ENCODE data around the gene GNAI2.
"Not testable (repeated sequence)": the region's sequence is repeated elsewhere in the genome, so short reads cannot be mapped to it uniquely, and the experiment has no call there.

GNAI2 gene

GRCh38 chr3:50249457-50249856 lies 13.5 kb downstream of the GNAI2 start:
- no peak for DNase-seq

DNA sequence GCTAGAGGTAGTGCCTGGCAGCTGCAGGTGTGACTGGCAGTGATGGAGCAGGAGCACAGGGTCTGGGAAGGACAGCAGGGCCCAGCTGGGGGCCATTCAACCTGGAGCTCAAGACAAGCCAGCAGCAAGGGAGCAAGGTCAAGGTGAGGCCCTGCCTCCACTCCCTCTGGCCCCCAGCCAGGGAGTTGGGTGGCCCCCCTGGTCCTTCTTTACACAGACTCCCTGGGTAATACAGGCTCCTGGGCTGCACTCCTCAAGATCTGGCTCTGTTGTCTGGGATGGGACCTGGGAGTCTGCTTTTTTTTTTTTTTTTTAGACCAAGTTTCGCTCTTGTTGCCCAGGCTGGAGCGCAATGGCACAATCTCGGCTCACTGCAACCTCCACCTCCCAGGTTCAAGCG lies 14.5 kb downstream of the GNAI2 start:
- DNase-seq = no peak

DNA sequence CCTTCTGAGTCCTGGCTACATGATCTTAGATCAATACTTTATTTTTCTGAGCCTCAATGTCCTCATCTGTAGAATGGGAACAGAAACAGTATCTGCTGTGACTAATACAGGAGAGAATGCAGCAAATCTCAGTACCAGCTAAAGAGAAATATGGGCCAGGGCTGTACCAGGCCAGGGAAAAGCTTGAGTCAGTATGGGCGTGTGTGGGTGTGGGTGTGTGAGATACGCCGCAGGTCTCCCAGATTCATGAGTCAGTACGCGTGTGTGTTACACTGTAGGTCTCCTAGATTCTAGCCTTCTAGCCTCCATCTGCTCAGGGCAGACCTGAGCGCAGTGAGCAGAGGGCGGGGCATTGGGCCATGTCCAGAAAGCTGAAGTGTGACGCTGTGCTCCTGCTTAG lies 15.2 kb downstream of the GNAI2 start:
- no peak for DNase-seq

DNA sequence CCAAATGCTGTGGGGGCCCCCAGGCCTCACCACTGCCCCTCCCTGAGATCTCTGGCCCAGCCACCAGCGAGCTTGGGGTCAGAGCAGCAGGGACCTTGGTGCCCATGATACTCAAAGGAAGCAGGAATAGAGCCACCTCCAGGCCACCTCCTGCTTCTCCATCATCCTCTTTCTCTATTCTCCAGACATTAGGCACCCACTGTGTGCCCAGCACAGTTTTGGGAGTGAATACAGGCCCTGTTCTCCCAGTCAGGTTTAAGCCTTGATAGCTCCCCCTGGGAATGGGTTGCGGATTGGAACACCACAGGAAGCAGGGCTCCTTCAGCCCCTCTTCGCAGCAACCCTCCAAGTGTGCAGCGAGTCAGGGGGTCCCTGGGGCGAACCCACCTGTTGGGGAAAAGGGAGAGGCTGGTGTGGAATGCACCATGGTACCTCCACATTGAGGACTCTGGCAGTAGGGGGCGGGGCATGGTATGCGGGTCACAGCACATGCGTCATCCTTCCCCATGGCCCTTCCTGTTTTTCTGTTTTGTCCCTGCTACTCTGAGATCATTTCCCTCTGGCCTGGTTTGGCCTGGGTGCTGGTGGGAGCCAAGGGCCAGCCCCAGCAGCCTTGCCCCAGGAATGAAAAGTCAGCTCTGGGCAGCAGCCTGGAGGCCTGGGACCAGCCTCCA lies 18.7 kb downstream of the GNAI2 start:
- DNase-seq = no peak

GRCh38 chr3:50255251-50255615 lies 19.2 kb downstream of the GNAI2 start:
- no peak for DNase-seq

DNA sequence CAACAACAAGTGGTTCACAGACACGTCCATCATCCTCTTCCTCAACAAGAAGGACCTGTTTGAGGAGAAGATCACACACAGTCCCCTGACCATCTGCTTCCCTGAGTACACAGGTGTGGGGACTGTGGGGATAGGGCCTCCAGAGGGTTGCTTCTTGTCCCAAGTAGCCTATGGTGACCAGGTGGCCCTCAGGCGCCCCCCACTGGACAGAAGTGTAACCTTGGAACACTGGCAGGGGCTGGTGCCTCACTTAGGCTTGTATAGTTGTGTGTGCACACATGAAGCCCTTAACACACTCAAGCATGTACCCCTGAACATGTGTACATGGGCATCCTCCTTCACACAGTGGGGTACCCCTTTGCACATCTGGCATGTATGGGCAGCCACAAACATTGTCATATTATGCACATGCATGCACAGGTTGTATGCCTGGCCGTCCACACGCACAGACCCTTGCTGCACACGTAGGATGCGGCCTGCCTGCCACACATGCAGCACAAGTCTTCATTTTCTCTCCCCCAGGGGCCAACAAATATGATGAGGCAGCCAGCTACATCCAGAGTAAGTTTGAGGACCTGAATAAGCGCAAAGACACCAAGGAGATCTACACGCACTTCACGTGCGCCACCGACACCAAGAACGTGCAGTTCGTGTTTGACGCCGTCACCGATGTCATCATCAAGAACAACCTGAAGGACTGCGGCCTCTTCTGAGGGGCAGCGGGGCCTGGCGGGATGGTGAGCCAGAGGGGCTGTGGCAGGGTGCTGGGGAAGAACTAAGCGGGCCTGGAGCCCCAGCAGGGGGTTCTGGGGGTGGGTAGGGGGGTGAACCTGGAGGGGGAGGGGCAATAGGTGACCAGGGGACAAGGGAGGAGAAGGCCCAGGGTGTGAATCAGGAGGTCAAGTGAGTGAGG lies 21.2 kb downstream of the GNAI2 start:
- no peak for DNase-seq

DNA sequence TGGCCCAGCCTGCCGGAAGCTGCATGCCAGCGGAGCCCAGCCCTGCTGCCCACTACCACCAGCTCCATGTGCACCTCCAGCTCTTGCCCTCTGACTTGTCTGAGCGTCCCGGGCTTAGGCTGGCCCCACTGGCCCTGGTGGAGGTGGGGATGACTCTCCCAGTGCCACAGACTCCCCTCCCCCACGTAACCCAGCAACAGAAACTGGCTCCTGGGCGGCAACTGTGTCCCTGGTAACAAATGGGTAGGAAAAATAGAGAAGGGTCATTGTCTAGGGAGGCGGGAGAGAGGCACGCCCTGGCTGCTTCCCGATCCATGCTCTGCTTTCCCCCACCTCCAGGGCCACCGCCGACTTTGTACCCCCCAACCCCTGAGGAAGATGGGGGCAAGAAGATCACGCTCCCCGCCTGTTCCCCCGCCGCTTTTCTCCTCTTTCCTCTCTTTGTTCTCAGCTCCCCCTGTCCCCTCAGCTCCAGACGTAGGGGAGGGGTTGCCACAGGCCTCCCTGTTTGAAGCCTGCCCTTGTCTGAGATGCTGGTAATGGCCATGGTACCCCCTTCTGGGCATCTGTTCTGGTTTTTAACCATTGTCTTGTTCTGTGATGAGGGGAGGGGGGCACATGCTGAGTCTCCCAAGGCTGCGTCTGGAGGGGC lies 22.2 kb downstream of the GNAI2 start:
- DNase-seq = no peak

DNA sequence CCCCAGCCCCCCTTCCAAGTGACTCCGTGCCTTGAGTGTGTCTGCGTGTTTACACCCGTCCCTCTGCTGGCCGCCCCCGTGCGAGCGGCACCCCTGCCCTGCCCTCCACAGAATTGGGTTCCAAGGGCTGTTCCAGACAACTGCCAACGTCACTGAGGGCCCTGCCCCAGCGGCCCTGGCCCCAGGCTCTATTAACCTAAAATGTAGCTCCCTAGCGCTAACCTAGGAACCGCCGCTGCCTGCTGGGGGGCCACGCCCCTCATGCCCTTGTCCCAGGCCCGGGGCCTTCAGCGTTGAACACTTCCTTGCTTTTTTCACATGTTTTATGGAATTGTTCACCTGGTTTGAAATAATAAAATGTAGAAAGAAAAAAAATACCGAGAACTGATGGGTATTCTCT lies 23.0 kb downstream of the GNAI2 start:
- no peak for DNase-seq

DNA sequence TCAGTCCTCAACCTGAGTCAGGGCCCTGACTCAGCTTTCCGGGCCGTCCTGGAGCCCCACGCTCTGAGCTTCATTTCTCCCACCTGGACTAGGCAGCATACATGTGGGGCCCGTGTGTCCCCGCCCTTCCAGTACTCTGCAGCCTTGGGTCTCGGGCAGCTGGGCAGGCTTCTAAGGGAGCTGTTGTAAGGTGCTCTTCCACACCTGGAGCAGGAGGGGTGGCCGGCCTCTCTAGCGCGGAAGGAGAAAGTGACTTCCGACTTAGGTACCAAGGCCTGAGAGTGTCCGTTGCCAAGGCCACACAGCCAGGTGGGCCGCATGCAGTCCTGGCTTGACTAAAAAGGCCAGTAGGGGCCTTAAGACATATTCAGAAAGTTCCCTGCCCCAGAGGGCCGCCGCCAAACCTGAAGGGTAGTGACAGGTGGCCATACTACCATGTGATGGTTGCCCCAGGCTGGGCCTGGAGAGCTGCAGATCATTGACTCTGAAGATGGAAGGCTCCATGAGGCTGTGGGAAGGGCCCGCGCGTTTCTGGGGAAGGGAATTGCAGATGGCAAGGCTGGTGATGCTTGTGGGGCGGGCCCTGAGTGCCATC lies 23.5 kb downstream of the GNAI2 start:
- no peak for DNase-seq

- DNase-seq = no peak
Observed at GRCh38 chr3:50260027-50260941, 24.3 kb downstream of the GNAI2 start.

GRCh38 chr3:50260942-50261441 lies 25.0 kb downstream of the GNAI2 start:
- no peak for DNase-seq

DNA sequence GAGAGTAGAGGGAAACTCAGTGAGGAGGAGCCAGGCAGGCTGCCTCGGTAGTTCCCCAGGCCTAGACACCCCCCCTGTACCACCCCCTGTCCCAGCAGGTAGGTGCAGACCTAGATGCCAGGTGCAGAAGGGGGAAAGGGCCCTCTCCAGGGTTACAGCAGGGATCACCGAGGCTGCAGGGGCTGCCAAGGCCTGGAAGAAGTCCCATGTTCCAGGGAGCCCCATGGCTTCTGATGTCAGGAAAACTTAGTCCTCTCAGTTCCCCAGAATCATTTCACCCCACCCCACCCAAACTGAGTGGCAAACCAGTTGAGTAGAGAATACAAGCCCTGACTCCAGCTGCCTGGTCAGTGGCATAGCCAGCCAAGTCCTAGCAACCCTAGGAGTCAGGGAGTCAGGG lies 25.5 kb downstream of the GNAI2 start:
- no peak for DNase-seq

DNA sequence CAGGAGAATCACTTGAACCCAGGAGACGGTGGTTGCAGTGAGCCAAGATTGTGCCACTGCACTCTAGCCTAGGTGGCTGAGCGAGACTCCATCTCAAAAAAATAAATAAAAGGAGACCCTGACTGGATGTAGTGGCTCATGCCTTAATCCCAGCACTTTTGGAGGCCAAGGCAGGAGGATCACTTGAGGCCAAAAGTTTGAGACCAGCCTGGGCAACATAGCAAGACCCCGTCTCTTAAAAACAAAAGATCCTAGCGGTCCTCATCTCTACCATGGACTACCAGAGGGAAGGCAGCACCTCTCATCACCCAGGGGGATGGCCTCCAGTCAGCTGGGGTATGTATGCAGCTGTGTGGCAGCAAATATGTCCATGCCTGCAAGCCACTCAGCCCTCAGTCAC lies 26.2 kb downstream of the GNAI2 start:
- DNase-seq = not testable (repeated sequence)

- no peak for DNase-seq
Observed at GRCh38 chr3:50262778-50263177, 26.8 kb downstream of the GNAI2 start.

- DNase-seq = no peak
Observed at GRCh38 chr3:50263478-50264382, 27.7 kb downstream of the GNAI2 start.

GRCh38 chr3:50264383-50264963 lies 28.5 kb downstream of the GNAI2 start:
- DNase-seq = no peak

DNA sequence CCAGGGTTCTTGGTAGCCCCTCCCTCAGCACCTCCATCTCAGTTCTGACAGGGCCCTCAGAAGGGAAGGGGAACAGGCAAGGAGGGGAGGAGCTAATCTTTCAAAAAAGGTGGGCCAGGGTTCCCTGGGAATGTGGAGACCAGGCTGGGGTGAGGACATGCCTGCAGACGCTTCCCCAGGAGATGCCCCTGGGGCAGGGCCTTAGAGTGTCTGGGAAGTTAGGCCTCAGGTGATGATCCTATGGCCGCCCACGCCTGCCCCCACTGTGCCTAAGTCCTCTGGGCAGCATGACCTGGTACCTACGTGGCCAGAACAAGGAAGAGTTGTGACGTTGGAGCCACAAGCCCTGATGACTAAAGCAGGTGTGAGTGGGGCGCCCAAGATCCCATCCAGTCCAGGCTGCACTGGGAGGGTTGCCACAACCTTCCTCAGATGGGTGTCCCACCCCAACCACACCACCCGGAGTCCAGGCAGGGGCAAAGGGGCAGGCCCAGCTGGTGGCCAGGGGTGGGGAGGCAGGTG lies 29.0 kb downstream of the GNAI2 start:
- no peak for DNase-seq

DNA sequence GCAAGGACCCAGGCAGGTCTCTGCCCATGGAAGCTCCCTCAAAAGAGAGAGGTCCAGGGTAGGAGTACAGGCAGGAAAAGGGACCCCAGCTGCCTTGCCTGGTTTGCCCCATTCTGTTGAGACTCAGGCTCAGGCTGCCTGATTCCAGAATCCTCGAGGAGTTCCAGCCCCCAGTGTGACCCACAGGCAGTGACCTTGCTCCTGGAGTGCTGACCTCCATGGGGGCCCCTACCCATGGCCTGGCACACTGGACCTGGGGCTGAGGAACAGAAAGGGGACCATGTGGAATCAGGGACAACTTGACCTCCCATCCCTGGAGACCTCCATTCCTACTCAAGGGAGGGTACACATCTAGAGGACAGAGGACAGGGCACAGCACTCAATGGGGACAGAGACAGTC lies 29.6 kb downstream of the GNAI2 start:
- no peak for DNase-seq

DNA sequence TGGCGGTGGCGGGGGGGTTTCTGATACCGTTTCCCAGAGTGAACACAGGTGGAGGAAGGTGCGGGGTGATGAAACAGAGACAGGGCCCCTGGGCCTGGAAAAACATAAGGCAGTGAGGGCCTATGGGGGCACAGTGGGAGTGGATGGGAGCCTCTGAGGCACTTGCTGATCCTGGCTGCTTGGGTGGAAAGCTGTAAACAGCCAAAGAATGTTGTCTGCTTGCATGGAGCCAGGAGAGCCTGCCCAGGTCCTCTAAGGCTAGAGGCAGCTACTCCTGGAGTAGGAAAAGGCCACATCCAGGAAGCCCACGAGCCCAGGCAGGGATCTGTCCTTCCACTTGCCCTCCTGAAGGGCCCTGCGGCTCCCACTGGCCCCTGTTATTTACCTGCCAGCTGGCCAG lies 30.0 kb downstream of the GNAI2 start:
- no peak for DNase-seq

- DNase-seq = no peak
Observed at GRCh38 chr3:50266836-50267235, 30.8 kb downstream of the GNAI2 start.

All from NCI-H2029 treated with DMSO at 0.1 percent for 48 hours (cell line).